Activated naive CD4-positive, alpha-beta T cell treated with anti-CD3 and anti-CD28 coated beads, Interleukin-2, amount 10 ng/mL, durations not matched to agents 7 days and 5 days (primary cell): ENCODE measurements around the gene NCKAP1.
"Not testable (repeated sequence)": the region's sequence is repeated elsewhere in the genome, so short reads cannot be mapped to it uniquely, and the experiment has no call there.

ENCODE experiments used
- CTCF ChIA-PET: fragments of 350-600 bp; sonication (Branson Sonifier 250); formaldehyde crosslinking; loops from one replicate; lab custom pipeline; 2021; ENCODE audit warnings: antibody characterized with exemption; lab: Charles Lee
- DNase-seq: peaks from one replicate; pipeline ENCODE4 v3.0.0-alpha.2; 2020
- H3K27ac Mint-ChIP-seq: one replicate; pipeline ENCODE4 v1.8.0; 2021; ENCODE audit warnings: mild to moderate bottlenecking, moderate library complexity, mixed read lengths
- H3K27me3 Mint-ChIP-seq: one replicate; pipeline ENCODE4 v1.8.0; 2021; ENCODE audit warnings: mild to moderate bottlenecking, mixed read lengths
- H3K36me3 Mint-ChIP-seq: one replicate; pipeline ENCODE4 v1.8.0; 2021; ENCODE audit warnings: mixed read lengths
- H3K4me1 Mint-ChIP-seq: one replicate; pipeline ENCODE4 v1.8.0; 2021; ENCODE audit warnings: mixed read lengths
- H3K4me3 Mint-ChIP-seq: one replicate; pipeline ENCODE4 v1.8.0; 2021; ENCODE audit warnings: mild to moderate bottlenecking, moderate library complexity, mixed read lengths
- H3K9me3 Mint-ChIP-seq: one replicate; pipeline ENCODE4 v1.8.0; 2021; ENCODE audit warnings: mixed read lengths

The NCKAP1 gene

DNA sequence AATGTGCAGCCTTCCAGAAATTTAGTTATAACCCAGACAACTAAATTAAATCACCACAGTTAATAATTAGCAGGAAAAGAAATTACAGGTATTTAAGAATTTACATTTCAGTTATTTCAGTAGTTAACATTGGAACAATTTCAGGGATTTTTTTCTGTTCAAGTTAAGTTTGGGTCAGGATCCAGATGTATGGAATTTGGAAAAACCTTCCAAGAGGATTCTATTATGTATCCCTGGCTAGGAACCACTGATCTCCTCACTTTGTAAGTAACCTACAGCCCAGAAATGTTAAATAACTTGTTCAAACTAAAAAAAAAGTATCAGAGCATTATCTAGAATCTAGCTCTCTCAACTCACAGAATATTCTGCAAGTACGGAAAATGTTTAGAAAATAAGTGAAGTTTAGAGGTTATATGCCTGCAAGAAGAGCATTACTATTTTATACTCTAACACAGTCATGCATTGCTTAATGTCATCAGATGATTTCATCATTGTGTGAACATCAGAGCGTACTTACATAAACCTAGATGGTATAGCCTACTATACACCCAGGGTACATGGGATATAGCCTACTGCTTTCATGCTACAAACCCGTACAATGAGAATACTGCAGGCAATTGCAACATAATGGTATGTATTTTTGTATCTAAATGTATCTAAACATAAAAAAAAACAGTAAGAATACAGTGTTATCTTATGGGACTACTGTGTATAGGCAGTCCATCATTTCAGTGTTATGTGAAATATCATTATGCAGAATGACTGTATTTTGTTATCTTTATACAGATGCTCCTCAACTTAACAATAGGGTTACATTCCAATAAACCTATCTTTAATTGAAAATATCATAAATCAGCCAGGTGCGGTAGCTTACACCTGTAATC lies 6.1 kb downstream of the NCKAP1 start:
- H3K4me3 Mint-ChIP-seq = no peak overlapping the region
- CTCF ChIA-PET = interaction anchor here (0.9 to 1.0 kb wide), 2 partner anchors 9 to 15 kb away, joined by 3 read pairs; no protein-coding TSS in a partner anchor
- no peak overlapping the region for H3K27ac Mint-ChIP-seq
- H3K4me1 Mint-ChIP-seq = peaks cover 20% of the 10 kb centered on the region
- no peaks in the 10 kb centered on the region for H3K36me3 Mint-ChIP-seq
- peaks cover 53% of the 10 kb centered on the region for H3K27me3 Mint-ChIP-seq
- DNase-seq = no peak
- H3K9me3 Mint-ChIP-seq = no peaks in the 10 kb centered on the region

DNA sequence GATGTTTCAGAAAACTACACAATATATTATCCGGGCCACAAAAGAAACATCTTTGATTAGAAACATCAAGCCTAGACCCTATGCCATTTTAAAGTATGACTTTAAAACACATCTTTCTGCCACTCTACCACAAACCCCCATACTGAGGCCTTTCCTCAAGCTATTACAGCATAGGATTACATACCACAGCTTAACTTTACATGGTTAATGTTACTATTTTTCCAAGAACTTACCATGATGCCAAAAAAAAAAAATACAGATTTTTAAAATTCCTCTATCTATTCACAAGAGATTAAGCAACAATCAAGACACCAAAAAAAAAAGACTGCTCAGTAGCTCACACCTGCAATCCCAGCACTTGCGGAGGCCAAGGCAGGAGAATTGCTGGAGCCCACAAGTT lies 9.0 kb downstream of the NCKAP1 start:
- Mint-ChIP-seq H3K27ac (no peak overlapping the region), H3K36me3 (no peaks in the 10 kb centered on the region), H3K4me1 (no peaks in the 10 kb centered on the region), H3K4me3 (no peak overlapping the region), H3K27me3 (peaks cover 42% of the 10 kb centered on the region), H3K9me3 (no peaks in the 10 kb centered on the region)
- CTCF ChIA-PET = interaction anchor here (0.6 kb wide), 1 partner anchor 146 kb away, joined by 3 read pairs; no protein-coding TSS in a partner anchor
- DNase-seq = no peak

DNA sequence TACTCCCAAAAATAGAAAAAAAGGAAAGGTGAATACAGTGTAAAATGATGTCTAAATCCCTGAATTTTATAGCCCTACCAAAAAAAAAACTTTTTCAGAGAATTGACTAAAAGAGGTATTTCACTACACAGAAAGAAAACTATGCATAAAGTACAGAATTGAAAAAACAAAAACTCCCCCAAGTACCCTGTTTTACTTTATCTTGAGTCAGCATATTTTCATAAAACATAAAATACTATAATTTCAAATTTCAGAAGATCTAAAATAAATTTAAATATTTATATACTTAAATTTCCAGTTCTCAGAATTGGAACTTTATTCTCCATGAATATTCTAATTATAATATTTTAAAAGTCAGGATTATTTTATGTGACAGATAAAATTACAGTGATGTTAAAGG lies 10.1 kb downstream of the NCKAP1 start:
- no peaks in the 10 kb centered on the region for H3K9me3 Mint-ChIP-seq
- no peaks in the 10 kb centered on the region for H3K36me3 Mint-ChIP-seq
- CTCF ChIA-PET = no interaction called here
- H3K27me3 Mint-ChIP-seq = peaks cover 34% of the 10 kb centered on the region
- H3K27ac Mint-ChIP-seq = no peak overlapping the region
- no peak overlapping the region for H3K4me3 Mint-ChIP-seq
- no peaks in the 10 kb centered on the region for H3K4me1 Mint-ChIP-seq
- no peak for DNase-seq

DNA sequence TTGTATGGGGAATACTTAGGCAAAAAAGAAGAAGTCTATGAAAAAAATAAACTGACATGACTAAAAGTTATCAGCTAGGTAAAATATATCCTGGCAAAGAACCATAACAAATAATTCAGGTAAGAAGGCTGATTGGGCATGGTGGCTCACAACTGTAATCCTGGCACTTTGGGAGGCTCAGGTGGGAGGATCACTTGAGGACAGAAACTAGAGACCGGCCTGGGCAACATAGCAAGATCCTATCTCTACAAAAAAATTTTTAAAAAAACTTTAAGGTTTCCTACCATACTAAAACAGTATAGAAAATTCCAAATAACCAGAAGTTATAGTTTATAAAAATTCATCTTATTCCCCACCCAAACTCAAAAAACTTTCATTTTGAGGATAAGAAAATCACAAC lies 10.8 kb downstream of the NCKAP1 start:
- Mint-ChIP-seq H3K4me1 (no peaks in the 10 kb centered on the region), H3K27ac (no peak overlapping the region), H3K36me3 (no peaks in the 10 kb centered on the region), H3K9me3 (no peaks in the 10 kb centered on the region), H3K27me3 (peaks cover 27% of the 10 kb centered on the region), H3K4me3 (no peak overlapping the region)
- CTCF ChIA-PET = no interaction called here
- DNase-seq = no peak

DNA sequence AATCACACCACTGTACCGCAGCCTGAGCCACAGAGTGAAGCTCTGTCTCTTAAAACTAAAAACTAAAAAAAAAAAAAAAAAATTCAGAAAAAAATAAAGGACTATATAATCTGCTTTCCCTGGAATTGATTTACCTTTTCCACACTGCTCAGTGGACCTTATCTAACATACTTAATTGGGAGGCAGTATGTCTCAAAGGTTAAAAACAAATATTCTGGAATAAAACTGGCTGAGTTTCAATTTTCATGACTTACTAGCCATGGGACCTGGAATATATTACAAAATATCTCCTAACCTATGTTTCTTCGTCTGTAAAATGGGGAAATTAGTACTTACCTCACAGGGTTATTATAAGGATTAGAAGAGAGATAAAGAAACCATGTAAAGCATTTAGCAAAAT lies 11.8 kb downstream of the NCKAP1 start:
- Mint-ChIP-seq H3K4me3 (no peak overlapping the region), H3K27ac (no peak overlapping the region), H3K9me3 (no peaks in the 10 kb centered on the region), H3K4me1 (no peaks in the 10 kb centered on the region), H3K36me3 (no peaks in the 10 kb centered on the region), H3K27me3 (peaks cover 23% of the 10 kb centered on the region)
- CTCF ChIA-PET = interaction anchor here (0.5 kb wide), 1 partner anchor 1271 kb away, joined by 3 read pairs; no protein-coding TSS in a partner anchor
- DNase-seq = no peak

DNA sequence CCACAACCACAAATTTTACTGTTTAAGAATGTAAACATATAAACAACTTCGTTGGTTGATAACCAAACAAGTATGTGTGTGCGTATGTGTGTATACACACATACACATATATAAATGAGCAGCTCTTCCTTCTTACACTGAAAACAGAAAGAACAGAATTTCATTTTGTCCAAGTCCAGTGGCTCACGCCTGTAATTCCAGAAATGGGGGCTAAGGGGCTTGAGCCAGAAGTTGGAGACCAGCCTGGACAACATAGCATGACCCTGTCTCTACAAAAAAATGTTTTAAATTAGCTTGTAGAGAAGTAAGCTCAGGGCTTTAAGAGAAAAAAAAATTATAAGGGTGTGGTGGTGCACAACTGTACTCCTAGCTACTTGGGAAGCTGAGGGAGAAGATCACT lies 12.3 kb downstream of the NCKAP1 start:
- H3K4me1 Mint-ChIP-seq = no peaks in the 10 kb centered on the region
- no peaks in the 10 kb centered on the region for H3K9me3 Mint-ChIP-seq
- H3K27ac Mint-ChIP-seq = no peak overlapping the region
- no peaks in the 10 kb centered on the region for H3K36me3 Mint-ChIP-seq
- H3K4me3 Mint-ChIP-seq = no peak overlapping the region
- CTCF ChIA-PET = no interaction called here
- no peak for DNase-seq
- H3K27me3 Mint-ChIP-seq = peaks cover 23% of the 10 kb centered on the region

DNA sequence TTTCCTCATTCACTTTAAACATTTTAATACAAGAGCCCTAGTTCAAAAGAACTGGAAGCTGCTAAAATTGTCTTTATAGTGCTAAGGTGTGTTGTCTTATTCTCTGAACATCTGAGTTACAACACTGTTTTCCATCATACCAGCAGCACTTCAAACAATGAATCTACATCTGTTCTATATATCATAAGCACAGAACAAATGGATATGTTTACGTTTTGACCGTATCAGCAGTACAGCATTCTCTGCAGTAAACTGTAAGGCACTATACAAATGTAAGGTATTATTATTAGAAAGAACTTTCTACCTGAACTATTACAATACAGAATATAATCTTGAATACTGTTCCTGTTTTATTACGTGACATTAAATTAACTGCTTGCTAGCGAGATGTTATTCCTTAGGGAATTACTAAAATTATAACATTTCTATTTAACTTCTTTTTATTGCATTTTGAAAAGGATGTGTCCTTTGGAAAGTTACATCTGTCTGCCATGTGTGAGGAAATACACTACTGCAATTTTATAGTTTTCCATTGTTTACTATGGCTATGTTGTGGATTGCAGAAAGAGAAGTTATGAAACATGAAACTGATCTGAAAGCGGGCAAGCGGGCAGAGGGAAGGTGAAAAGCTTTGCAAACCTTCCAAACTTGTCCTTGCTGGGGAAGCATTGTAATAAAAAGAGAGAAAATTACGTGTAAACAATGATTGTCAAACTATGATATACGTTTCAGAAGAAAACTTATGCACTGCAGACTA lies 13.7 kb downstream of the NCKAP1 start:
- no peak overlapping the region for H3K27ac Mint-ChIP-seq
- no peak overlapping the region for H3K4me3 Mint-ChIP-seq
- peaks cover 13% of the 10 kb centered on the region for H3K27me3 Mint-ChIP-seq
- CTCF ChIA-PET = no interaction called here
- H3K4me1 Mint-ChIP-seq = no peaks in the 10 kb centered on the region
- DNase-seq = no peak
- no peaks in the 10 kb centered on the region for H3K36me3 Mint-ChIP-seq
- H3K9me3 Mint-ChIP-seq = no peaks in the 10 kb centered on the region

DNA sequence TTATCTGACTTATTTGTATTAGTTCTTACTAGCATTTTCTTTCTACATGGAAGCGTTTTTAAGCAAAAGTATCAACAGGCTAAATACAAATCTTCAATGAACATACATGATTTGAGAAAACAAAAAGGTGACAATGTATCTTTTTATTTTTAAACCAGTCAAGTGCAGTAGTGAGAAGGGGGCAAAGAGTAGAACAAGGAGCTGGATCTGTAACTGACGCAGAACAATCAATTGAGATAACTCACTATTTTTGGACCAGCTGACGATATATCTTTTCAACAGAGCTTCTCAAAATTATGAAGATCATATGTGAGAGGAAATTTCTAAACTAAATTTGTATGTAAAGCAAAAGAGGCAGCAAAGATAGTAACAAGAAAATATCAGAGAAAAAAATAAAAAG lies 15.5 kb downstream of the NCKAP1 start:
- no peak overlapping the region for H3K4me3 Mint-ChIP-seq
- no peaks in the 10 kb centered on the region for H3K9me3 Mint-ChIP-seq
- no peak for DNase-seq
- peaks cover 4% of the 10 kb centered on the region for H3K27me3 Mint-ChIP-seq
- no peak overlapping the region for H3K27ac Mint-ChIP-seq
- no peaks in the 10 kb centered on the region for H3K36me3 Mint-ChIP-seq
- H3K4me1 Mint-ChIP-seq = no peaks in the 10 kb centered on the region
- CTCF ChIA-PET = no interaction called here

DNA sequence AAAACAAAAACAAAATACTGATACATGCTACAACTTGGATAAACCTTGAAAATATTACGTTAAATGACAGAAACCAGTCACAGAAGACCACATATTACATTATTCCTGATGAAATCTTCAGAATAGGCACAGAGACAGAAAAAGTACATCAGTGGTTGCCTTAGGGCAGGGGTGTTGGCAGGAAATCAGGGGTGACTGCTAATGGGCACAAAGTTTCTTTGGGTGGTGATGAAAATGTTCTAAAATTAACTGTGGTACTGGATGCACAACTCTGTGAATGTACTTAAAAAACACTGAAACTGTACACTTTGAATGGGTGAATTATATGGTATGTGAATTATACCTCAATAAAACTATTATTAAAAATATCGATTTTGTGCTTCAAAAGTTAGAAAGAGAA lies 16.6 kb downstream of the NCKAP1 start:
- CTCF ChIA-PET = no interaction called here
- H3K27me3 Mint-ChIP-seq = no peaks in the 10 kb centered on the region

DNA sequence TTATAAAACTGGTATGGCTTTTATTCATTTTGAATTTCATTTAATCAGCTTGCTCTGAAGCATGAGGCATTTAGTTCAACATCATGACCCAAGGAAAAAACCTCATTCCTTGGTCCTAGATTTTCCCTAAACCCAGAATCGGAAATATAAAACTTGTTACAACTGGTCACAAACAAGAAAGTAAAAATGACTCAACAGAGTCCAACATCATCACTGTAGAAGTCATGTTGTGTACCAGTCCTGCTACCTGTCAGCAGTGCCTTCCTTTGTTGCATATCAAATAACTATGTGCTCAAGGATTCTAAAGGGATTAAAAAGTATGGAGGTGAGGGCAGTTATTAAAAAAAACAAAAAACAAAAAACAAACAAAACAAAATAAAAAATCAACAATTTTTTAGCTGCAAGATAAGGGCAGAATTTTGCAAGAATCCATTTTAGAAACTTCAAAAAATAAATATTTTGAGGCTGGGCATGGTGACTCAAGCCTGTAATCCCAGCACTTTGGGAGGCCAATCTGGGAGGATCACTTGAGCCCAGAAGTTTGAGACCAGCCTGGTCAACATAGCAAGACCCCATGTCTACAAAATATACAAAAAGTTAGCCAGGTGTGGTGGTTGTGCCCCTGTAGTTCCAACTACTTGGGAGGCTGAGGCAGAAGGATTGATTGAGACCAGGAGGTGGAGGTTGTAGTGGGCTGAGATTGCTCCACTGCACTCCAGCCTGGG lies 18.4 kb downstream of the NCKAP1 start:
- no peaks in the 10 kb centered on the region for H3K4me1 Mint-ChIP-seq
- no peak overlapping the region for H3K4me3 Mint-ChIP-seq
- CTCF ChIA-PET = no interaction called here
- no peaks in the 10 kb centered on the region for H3K9me3 Mint-ChIP-seq
- no peak overlapping the region for H3K27ac Mint-ChIP-seq
- no peaks in the 10 kb centered on the region for H3K36me3 Mint-ChIP-seq
- no peak for DNase-seq
- H3K27me3 Mint-ChIP-seq = no peaks in the 10 kb centered on the region

More for the DNA sequence above, 16.6 kb downstream of the NCKAP1 start:
- Mint-ChIP-seq H3K36me3 (no peaks in the 10 kb centered on the region), H3K27ac (no peak overlapping the region), H3K4me1 (no peaks in the 10 kb centered on the region), H3K4me3 (no peak overlapping the region), H3K9me3 (no peaks in the 10 kb centered on the region)
- no peak for DNase-seq

DNA sequence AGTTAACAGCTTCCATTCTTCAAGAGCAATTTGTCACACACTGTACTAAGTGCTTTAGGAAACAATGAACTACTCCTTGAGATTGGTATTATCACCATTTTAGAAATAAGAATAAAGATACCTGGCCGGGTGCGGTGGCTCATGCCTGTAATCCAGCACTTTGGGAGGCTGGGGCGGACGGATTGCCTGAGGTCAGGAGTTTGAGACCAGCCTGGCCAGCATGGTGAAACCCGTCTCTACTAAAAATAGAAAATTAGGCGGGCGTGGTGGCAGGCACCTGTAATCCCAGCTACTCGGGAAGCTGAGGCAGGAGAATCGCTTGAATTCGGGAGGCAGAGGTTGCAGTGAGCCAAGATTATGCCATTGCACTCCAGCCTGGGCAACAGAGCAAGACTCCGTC lies 20.4 kb downstream of the NCKAP1 start:
- H3K9me3 Mint-ChIP-seq, H3K36me3 Mint-ChIP-seq, H3K27me3 Mint-ChIP-seq, H3K27ac Mint-ChIP-seq, H3K4me3 Mint-ChIP-seq, H3K4me1 Mint-ChIP-seq, DNase-seq: not testable (repeated sequence)
- CTCF ChIA-PET = interaction anchor here (1.0 kb wide), 1 partner anchor 14 kb away, joined by 3 read pairs; no protein-coding TSS in a partner anchor

DNA sequence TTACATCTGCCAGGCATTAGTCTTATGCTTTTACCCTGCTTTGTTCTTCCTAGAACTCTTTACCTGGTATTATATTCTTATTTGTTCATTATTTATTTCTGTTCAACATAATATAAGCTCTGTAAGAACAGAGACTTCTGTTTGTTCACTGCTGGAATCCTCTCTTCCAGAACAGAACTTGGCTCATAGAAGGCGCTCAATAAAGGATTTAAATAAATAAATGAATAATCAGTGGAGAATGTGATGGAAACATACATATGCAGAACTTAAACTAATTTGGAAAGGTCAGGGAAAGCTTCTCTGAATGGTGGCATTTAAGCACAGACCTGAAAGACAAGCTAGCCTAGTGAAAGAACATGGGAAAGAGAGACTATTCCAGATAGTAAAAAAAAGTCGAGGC lies 24.3 kb downstream of the NCKAP1 start:
- Mint-ChIP-seq H3K36me3 (no peaks in the 10 kb centered on the region), H3K4me1 (no peaks in the 10 kb centered on the region)
- CTCF ChIA-PET = no interaction called here

DNA sequence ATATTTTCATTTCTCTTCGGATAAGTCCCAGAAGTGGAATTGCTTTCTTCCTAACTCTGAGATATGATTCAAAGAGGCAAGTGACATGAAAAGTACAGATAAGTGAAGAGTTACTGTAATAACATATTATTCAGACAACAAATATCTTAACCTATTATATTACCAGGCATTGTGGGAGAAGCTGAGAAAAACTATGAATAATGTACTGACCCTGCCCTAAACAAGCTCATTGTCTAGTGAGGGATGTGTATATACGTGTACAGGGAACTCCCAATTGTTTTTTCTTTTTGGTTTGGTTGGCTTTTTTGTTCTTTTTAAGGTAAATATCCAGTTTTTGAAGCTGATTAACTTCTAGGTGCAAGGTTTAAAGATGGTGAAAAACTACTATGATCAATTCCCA lies 26.5 kb downstream of the NCKAP1 start:
- H3K4me1 Mint-ChIP-seq = no peaks in the 10 kb centered on the region
- CTCF ChIA-PET = interaction anchor here (0.6 kb wide), 1 partner anchor 9 kb away, joined by 4 read pairs; no protein-coding TSS in a partner anchor
- no peak for DNase-seq
- H3K27ac Mint-ChIP-seq = no peak overlapping the region
- H3K4me3 Mint-ChIP-seq = no peak overlapping the region
- H3K9me3 Mint-ChIP-seq = no peaks in the 10 kb centered on the region
- no peaks in the 10 kb centered on the region for H3K36me3 Mint-ChIP-seq
- H3K27me3 Mint-ChIP-seq = no peaks in the 10 kb centered on the region

More for the DNA sequence above, 24.3 kb downstream of the NCKAP1 start:
- no peak overlapping the region for H3K4me3 Mint-ChIP-seq
- no peak for DNase-seq
- no peaks in the 10 kb centered on the region for H3K27me3 Mint-ChIP-seq
- no peak overlapping the region for H3K27ac Mint-ChIP-seq
- no peaks in the 10 kb centered on the region for H3K9me3 Mint-ChIP-seq

DNA sequence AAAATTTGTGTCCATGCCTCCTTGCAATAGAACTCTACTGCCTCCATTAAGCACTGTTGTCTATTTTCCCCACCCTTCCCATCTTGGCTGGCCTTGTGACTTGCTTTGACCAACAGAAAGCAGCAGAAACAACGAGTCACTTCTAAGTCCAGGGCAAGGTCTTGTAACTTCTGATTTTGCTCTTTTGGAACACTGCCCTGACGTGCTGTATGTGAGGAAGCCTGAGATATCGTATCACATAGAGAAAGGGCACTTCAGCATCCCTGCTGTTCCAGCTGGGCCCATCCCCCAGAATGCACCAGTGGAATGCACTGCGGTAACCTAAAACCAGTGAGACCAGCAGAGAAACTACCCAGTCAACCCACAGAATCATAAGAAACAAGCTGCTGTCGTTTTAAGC lies 28.1 kb downstream of the NCKAP1 start:
- DNase-seq = no peak
- no peaks in the 10 kb centered on the region for H3K4me1 Mint-ChIP-seq
- H3K27ac Mint-ChIP-seq = no peak overlapping the region
- no peaks in the 10 kb centered on the region for H3K9me3 Mint-ChIP-seq
- H3K4me3 Mint-ChIP-seq = no peak overlapping the region
- no peaks in the 10 kb centered on the region for H3K27me3 Mint-ChIP-seq
- H3K36me3 Mint-ChIP-seq = no peaks in the 10 kb centered on the region
- CTCF ChIA-PET = no interaction called here
